GM21723 (cell line): ENCODE measurements around the gene SLC23A2.
A peak's percentile ranks its signal among the peaks of the same experiment; 100 is the strongest.
"Not testable (repeated sequence)": the region's sequence is repeated elsewhere in the genome, so short reads cannot be mapped to it uniquely, and the experiment has no call there.

ENCODE experiments used
- ATAC-seq: cut with Tn5 transposase; IDR thresholded peaks from one replicate; pipeline ENCODE4 v1.9.1; 2021; ENCODE audit warnings: mild to moderate bottlenecking, moderate library complexity; ENCODE audit not compliant: unreplicated experiment

SLC23A2 gene

DNA sequence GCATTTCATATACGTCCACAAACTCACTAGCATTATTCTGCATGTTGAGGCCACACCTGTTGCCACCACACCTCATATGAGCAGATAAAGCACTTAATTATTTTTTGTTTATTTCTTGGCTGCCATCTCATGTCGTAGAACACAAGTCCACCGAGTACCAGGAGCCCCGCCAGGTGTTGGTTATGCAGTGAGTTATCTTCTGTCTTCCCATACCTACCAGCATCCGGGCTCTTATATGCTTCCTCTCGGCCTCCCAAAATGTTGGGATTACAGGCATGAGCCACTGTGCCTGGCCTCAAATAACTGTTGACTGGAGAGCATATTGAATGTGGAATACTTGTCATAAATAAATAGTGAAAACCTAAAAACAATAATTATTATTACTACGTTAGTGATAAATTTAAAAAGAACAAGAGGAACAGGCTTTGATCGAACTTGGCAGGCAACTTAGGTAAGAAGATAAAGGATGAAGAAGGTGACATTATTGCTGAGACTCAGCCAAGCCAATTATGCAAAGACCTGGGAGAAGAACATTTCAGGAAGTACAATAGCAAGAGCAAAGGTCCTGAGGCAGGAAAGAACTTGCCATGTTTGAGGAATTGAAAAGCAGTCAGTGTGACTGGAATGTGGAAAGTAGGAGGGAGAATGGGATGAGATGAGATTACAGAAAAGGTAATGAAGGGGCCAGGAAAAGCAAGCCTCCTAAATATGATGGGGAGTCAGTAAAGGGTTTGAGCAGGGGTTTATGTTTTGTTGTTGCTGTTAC is 12.6 kb upstream of the SLC23A2 start:
- no peak for ATAC-seq

DNA sequence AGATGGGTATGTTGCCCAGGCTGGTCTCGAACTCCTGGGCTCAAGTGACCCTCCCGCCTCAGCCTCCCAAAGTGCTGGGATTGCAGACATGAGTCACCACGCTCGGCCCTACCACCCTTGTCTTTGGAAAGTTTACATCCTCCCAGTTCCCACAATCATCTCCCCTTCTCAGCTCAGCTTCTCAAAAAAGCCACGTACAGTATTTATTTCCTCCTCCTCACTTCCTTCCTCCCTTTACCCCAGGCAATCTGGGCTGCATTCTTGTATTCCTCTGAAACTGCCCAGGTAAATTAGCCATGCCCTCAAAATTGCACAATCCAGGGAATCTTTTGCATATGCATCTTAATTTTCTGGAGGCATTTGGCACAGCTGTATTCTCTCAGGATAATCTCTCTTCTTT is 7.4 kb upstream of the SLC23A2 start:
- no peak for ATAC-seq

DNA sequence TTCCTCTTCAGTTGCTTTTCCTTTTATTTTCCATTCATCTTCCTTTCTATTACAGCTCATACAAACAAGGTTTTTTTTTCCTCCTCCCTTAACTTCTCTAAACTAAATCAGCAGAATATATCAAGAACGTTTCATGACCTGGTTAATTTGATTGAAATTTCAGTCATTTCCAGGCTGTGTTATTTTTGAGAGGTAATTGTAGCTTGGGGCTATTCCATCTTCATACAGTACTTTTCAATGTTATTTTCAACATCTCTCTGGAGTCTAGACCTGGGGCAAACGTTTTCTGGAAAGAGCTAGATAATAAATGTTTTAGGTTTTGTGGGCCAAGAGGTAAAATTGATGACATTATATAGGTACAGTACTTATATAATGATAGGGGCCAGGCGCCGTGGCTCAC is 4.0 kb upstream of the SLC23A2 start:
- ATAC-seq: no peak

DNA sequence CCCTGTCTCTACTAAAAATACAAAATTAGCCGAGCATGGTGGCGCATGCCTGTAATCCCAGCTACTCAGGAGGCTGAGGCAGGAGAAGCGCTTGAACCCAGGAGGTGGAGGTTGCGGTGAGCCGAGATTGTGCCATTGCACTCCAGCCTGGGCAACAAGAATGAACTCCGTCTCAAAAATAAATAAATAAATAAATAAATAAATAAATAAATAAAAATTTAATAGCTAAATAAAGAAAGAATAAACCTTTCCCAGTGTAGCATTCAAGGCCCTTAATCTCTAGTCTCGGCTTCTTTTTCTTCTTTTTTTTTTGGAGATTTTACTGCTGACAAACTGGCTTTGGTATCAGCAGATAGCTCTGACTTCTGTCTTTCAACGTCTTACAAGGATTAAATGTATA is 3.5 kb upstream of the SLC23A2 start:
- not testable (repeated sequence) for ATAC-seq

DNA sequence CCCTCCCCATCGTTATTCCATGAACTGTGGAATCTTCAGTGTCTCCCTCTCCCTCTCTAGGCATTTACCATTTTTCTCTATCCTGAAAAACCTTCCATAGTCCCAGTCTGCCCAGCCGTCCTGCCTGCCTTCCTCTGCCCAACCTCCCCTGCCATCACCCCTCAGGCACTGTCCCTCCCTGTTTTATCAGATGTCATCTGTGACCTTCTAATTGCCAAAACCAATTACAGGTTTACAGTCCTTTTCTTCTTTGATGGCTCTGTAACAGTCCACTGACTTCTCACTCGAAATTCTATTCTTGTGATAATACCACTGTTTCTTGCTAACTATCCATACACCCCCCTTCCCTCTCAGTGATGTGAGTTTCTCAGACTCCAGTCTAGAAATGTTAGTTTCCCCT is 2.3 kb upstream of the SLC23A2 start:
- no peak for ATAC-seq

DNA sequence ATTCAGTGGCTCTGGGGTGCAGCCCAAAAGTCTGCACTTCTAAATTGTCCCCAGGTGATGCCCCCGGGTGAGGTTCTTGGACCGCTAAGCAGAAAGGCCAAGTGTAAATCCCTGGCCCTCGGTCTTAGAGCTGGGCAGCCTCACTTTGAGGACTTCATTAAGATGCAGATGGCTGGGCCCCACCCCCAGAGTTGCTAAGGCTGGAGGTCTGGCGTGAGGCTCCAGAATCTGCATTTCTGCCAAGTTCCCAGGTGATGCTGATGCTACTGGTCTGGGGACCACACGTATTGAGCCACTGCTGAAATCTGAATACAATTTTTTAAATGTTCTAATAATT is 735 bp upstream of the SLC23A2 start:
- ATAC-seq: no peak

DNA sequence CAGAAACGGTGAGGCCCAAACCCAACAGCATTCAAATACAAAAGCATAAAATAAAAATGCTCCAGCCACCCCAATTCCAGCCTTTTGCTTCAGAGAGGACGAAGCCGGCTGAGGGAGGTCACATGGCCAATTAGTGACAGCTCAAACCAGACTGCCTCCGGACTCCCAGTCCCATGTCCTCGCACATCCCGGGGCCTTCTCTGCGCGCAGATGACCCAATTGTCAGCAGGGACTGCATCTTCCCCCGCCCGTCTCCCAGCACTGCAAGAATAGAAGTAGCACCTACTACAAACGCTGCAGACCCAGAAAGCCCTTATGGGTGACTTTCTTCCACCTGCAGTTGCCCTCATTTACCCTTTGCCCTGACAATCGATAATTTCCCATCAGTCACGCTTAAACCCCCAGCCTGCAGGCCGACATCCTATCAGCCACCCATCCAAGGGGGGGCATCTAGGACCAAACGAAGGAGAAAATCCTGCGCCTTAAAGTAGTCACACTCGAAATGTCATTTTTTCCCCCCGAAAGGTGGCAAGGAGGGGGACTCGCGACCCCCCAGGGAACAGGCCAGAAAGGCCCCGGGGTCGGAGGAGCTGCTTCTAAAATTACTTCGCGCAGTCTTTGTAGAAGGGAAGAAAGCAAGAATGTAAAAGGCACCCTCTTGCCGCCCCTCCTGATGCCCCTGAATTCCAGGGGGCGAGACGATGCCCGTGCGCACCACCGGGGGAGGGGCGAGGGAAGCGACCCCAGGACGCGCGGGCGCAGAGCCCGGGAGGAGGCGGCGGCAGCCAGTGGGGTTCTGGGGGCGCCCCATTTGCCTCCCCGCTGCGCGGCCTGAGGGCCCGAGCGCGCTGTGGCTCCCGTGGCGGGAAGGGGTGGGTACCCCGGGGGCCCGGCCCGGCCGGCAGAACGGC is 792 bp downstream of the SLC23A2 start:
- peak; percentile 45 for ATAC-seq

DNA sequence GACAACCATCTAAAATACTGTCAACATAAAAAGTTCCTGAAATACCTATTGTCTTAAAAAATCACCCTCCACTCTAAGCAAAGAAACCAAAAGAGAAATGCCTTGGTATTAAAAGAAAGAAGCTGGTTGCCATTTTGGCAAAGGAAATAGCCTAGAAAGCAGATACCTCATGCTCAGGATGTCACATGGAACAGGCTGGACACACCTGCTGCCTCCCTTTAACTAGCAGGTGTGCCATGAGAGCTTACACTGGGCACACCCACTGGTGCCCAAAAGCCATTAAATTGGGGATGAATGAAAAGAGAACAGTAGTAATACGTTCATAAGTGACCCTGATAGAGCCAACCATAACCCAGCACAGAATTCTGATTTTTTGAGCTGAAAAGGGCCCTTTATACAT is 1.5 kb downstream of the SLC23A2 start:
- ATAC-seq: no peak

DNA sequence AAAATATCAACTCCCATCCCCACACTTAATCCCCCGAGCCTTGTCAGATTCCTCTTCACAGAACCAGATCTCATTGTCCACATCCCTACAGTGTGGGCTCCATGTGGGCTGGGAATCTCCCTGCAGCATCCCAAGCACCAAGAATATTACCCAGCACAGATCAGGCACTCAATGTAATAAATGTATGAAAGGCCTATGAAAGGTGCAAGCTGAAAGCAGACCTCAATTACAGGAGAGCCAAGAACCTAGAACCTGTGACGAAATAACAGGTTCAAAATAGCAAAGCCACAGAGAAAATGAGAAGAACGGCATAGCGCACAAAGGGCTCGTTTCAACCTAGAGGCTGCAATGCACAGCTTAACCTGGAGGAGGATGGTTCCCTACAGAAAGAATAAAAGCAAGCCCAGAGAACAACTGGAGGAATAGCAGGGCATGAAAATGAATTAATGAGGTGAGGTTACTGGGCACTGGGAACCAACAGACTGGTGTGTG is 3.1 kb downstream of the SLC23A2 start:
- ATAC-seq: no peak

DNA sequence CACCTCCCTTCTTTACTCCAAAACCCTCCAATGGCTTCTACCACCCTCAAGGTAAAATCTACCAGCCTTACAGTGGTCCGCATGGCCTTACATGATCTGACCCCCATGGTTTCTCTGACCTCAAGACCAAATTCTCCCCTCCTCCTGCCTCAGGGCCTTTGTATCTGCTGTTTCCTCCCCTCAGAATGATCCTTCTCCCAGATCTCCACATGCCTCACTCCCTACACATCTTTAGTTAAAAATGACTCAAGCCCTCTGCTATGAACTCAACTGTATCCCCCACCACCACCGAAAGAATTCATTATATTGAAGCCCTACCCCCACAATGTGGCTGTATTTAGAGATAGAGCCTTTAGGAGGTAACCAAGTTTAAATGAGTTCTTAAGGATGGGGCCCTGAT is 4.1 kb downstream of the SLC23A2 start:
- ATAC-seq: no peak

DNA sequence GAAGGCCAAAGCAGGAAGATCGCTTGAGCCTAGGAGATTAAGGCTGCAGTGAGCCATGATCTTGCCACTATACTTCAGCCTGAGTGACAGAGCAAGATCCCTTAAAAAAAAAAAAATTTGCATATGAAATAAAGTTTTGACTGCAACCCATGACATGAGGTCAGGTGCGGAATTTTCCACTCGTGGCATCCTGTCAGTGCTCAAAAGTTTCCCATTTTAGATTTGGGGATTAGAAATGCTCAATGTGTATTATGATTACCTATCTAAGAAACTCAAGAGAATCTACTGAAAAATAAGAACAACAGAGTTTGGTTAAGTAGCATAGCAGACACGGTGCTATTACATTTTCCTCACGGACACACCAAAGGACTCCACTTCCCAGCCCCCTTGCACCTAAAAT is 11.7 kb downstream of the SLC23A2 start:
- no peak for ATAC-seq

DNA sequence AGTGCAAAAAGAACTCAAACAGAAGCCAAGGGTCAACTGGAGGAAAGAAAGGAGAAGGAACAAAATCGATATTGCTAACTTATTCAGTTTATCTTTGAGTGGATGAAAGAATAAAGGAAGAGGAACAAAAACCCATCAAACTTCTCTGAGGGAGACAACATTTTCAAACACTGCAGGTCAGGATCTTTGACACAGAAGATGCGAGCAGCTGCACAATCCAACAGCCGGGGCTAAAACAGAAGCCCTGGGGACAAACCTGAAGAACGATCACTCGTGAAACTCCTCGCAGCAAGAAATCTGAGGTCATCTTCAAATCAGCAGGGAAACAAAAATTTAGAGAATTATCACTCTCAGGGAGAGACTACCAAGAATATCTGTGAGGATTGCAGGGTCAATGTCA is 14.2 kb downstream of the SLC23A2 start:
- ATAC-seq: no peak

DNA sequence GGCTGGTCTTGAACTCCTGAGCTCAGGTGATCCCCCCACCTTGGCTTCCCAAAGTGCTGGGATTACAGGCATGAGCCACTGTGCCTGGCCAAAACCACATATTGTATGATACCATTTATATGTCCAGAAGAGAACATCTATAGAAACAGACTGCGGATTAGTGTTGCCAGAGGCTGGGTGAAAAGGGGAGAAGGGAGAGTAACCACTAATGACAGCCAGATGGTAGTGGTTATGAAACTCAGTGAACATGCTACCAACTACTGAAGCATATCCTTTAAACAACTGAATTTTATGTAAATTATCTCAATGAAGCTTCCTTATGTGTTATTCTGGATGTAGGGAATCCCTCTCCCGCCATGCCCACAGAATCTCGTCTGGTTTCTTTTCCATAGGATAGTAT is 15.7 kb downstream of the SLC23A2 start:
- ATAC-seq: no peak

DNA sequence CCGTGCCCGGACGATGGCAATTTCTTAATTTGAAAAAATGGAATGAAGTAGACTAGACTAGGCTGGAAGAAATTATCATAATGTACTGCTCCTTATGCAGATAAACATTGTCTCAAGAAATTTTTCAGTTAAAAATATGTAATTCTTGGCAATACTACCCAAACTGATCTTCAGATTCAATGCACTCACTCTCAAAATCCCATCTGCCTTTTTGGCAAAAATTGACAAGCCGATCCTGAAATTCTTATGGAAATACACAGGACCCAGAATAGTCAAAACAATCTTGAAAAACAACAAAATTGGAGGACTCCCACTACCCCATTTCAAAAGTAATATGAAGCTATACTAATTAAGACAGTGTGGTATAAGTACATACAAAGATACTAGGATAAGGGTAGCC is 19.0 kb downstream of the SLC23A2 start:
- ATAC-seq: no peak

DNA sequence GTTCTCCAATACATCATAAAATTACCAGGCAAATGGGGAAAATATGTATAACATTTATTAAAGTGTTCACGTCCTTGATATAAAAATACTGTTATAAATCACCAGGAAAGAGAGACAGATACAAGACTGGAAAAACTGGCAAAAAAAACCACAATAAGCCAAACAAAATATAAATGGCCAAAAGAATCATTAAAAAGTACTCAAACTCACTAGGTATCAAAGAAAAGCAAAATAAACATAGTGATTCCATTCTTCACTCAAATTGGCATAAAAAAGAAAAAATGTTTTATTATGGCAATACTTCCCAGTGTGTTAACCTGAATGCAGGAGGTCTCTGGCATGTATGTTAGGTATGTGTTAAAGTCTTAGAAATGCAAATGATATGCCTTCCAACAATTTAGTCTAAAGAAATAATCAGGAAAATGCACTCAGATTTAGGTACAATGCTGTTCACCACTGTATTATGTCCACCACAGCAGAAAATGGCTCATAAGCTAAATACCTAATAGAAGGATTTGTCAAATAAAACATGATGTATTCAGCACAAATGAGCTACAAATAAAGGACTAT is 21.4 kb downstream of the SLC23A2 start:
- no peak for ATAC-seq

DNA sequence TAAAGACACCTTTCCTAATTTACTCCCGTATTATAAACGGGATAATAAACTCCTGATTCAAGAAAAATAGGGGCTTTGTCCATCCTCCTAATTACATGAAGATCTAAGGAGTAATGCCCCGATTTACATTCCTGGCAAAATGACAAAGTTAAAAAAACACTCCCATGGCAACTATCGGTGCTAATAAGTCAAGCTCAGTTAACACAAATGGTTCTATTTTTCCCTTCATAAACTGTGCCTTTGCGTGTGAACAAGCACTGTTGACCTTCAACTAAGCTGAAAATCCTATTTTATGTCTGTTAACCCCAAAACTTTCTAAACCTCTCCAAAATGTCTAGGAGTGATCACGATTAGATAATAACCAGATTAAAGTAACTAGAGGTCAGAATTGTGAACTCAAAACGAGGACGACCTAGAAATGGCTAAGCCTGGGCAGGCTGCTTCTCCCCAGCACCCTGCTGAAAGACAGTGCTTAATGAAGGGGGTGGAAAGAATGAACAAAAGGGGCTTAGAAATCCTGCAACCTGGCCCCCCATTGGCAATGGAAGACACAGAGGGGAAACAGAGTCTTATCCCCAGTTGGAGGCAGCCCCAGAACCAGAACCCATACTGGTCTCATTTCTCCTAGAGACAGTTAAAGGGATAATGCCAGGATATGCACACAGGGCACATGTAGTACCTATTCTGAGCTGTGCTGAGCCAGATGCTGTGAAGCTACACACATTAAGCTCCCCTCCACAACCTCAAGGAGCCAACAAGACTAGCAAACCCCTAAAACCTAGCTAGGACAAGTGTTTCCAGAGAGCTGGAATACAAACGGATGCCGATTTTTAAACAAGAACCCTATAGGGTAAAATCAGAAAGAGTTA is 23.0 kb downstream of the SLC23A2 start:
- ATAC-seq: no peak

DNA sequence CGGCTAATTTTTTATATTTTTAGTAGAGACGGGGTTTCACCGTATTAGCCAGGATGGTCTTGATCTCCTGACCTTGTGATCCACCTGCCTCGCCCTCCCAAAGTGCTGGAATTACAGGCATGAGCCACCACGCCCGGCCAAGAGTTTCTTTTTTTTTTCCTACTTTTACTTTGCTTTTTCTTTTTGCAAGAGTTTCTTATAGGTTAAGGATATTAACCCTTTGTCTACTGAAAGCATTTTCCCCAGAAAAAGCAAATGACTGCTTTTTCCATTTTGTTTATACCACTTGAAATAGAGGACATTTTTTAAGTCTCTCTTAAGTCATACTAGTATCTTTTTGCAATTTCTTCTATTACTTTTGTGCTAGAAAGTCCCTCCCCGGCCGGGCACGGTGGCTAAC is 25.3 kb downstream of the SLC23A2 start:
- ATAC-seq: not testable (repeated sequence)

DNA sequence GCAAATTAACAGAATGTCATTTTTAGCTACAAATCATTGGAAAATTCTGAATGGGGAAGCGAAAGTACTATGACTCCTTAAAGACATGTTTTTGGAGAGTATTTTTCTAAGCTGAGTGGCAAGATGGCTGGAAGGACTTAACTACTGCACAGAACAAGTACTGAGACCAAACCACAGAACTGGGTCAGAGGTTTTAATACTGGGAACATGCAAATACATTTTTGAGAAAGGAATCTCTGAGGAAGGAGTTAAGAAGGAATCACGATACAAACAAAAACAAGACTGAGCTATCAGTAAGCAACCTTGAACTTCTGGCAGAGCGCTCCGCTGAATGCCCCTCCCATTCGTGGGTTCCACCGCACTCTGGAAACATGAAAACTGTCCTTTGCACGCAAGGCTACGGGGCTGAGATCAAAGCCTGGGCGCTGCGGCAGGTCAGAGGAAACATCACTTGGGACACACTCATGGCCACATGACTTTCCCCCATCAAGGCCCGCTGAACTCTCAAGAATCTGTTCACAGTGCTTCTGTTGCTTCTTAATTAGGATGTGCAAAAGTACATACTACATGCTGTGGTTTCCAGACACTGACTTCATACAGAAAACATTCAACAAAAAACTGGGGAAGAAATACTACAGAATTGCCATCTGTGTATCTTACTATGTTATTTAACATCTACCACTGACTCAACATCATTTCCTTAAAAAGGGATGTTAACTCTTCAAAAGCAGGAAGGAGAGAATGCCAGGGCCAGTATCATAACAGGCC is 27.8 kb downstream of the SLC23A2 start:
- ATAC-seq: peak; percentile 80

DNA sequence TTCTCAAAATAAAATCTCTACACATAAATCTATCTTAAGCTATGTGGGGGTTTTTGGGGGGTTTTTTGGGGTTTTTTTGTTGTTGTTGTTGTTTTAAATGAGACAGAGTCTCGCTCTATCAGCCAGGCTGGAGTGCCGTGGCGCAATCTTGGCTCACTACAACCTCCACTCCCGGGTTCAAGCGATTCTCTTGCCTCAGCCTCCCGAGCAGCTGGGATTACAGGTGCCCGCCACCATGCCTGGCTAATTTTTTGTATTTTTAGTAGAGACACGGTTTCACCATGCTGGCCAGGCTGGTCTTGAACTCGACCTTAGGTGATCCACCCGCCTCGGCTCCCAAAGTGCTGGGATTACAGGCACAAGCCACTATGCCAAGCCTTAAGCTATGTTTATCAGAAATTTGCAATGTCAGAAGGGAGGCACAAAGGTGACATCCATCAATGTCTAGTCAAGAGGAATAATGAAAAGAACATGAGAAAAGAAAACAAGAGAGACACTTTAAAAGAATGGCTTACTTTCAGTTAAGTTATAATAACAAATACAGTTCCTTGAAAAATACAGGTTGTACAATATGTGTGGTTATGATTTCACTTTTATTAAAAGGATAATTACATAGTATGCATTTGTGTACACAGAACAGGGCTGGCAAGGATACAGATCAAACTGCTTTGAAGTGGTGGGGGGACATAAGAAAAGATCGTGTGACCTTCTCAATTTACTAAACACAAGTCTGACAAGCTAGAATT is 28.6 kb downstream of the SLC23A2 start:
- no peak for ATAC-seq
